GM23248 (cell line): Measurements from ENCODE around the gene PCCB. TPM values are rescaled to one million over a fixed set of nuclear protein-coding genes. Genes with fewer than 3 reads are reported as not detected.
A peak's percentile ranks its signal among the peaks of the same experiment; 100 is the strongest.

ENCODE experiments used
- DNase-seq: peaks from one replicate; pipeline ENCODE4 v3.0.0-alpha.2; 2015
- H2AFZ ChIP-seq: fragments of 200-600 bp; sonication (generic); 2 replicates; pipeline ENCODE4 v1.6.1; 2016; ENCODE audit warnings: antibody characterized with exemption
- H3F3A ChIP-seq: fragments of 200-600 bp; sonication (generic); 2 replicates; pipeline ENCODE4 v1.6.1; 2016; ENCODE audit warnings: mild to moderate bottlenecking, antibody characterized with exemption, mixed run types; ENCODE audit not compliant: insufficient read depth
- H3K27ac ChIP-seq: fragments of 200-600 bp; sonication (generic); 2 replicates; pipeline ENCODE4 v1.5.1; 2016; ENCODE audit warnings: mild to moderate bottlenecking
- H3K27me3 ChIP-seq: fragments of 200-600 bp; sonication (generic); replicated peaks from 2 replicates; pipeline ENCODE4 v1.6.1; 2016; ENCODE audit warnings: mild to moderate bottlenecking; ENCODE audit not compliant: insufficient read depth
- H3K36me3 ChIP-seq: fragments of 200-600 bp; sonication (generic); 2 replicates; pipeline ENCODE4 v1.6.1; 2016; ENCODE audit warnings: low read depth, mild to moderate bottlenecking
- H3K4me1 ChIP-seq: fragments of 200-600 bp; sonication (generic); 2 replicates; pipeline ENCODE4 v1.6.1; 2016; ENCODE audit warnings: mild to moderate bottlenecking; ENCODE audit not compliant: insufficient read depth
- H3K4me2 ChIP-seq: fragments of 200-600 bp; sonication (generic); one replicate; pipeline ENCODE4 v1.6.1; 2016; ENCODE audit warnings: mild to moderate bottlenecking; ENCODE audit not compliant: unreplicated experiment
- H3K4me3 ChIP-seq: fragments of 200-600 bp; sonication (generic); 2 replicates; pipeline ENCODE4 v1.5.1; 2016; ENCODE audit warnings: mild to moderate bottlenecking
- H3K79me2 ChIP-seq: fragments of 200-600 bp; sonication (generic); 2 replicates; pipeline ENCODE4 v1.6.1; 2016; ENCODE audit warnings: mild to moderate bottlenecking; ENCODE audit not compliant: insufficient read depth
- H3K9ac ChIP-seq: fragments of 200-600 bp; sonication (generic); 2 replicates; pipeline ENCODE4 v1.6.1; 2016; ENCODE audit warnings: mild to moderate bottlenecking
- H3K9me2 ChIP-seq: fragments of 200-600 bp; sonication (generic); 2 replicates; pipeline ENCODE4 v1.6.1; 2016; ENCODE audit warnings: mixed run types, mild to moderate bottlenecking, moderate library complexity; ENCODE audit not compliant: insufficient read depth
- H3K9me3 ChIP-seq: fragments of 200-600 bp; sonication (generic); one replicate; pipeline ENCODE4 v1.6.1; 2017; ENCODE audit warnings: low read depth
- H4K20me1 ChIP-seq: fragments of 200-600 bp; sonication (generic); 2 replicates; pipeline ENCODE4 v1.6.0; 2016; ENCODE audit not compliant: insufficient read depth
- EZH2 ChIP-seq: fragments of 200-600 bp; sonication (generic); IDR thresholded peaks from 2 replicates; pipeline ENCODE4 v1.6.1; 2018; ENCODE audit warnings: antibody characterized with exemption, mild to moderate bottlenecking; ENCODE audit not compliant: insufficient read depth, poor library complexity, severe bottlenecking
- EZH2phosphoT487 ChIP-seq: fragments of 200-600 bp; sonication (generic); IDR thresholded peaks from 2 replicates; pipeline ENCODE4 v1.6.1; 2018; ENCODE audit warnings: antibody characterized with exemption, moderate library complexity, mild to moderate bottlenecking, low read depth; ENCODE audit not compliant: insufficient read depth
- WGBS, 2 experiments: methylation state at CpG; one replicate each; pipeline ENCODE4 v1.1.6; 2015 to 2017; ENCODE audit warnings: low lambda C conversion rate in 2 of 2, low coverage in 1 of 2; ENCODE audit errors: missing lambda C conversion rate in 2 of 2; 5-methylcytosine and 5-hydroxymethylcytosine counted together
- in situ Hi-C: fragments of 300-500 bp; cut with MboI; formaldehyde crosslinking; loops from 2 replicates; pipeline ENCODE4 v1.15.0; 2020
- polyA plus RNA-seq: library from polyadenylated mRNA; unstranded; fragments of >200 nt; fragmentation: Nextera tagmentation; extraction: Ambion mirVana; gene quantifications from 2 replicates; pipeline ENCODE4 v1.2.1, GENCODE V29; 2016
- total RNA-seq: library from RNA; depleted of rRNA; stranded (reverse); fragments of >200 nt; shearing (Covaris generic); gene quantifications from 2 replicates; pipeline ENCODE4 v1.2.3, GENCODE V29; 2014

PCCB gene
- total and polyA plus RNA-seq, 2 experiments from 2014 or later, result 35.8 to 38.9 TPM

DNA sequence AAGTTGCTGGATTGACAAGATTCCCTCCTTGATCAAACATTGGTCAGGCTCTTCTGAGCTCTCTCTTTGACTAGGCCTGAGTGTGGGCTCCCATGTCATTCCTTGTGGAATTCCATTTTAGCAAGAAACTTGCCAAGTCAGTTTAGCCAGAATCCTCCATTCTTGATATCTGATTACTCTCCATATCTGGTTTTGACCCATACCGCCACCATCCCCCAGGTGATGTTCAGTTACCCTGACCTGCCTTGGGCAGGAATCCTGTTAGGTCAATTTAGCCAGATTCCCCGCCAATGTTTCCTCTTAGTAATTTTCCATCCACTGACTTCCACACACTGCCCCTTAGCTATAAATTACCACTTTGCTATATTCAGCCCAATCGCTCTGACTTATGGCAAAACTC lies 1.0 kb upstream of the PCCB start:
- DNase-seq, result no peak
- Histone ChIP-seq H3K9me3 (no peaks in the 10 kb centered on the region), H3K9ac (no peak overlapping the region), H3K79me2 (peaks cover 30% of the 10 kb centered on the region), H2AFZ (peak overlapping the region; percentile 22; the same call in 1 of the 2 replicates), H4K20me1 (no peaks in the 10 kb centered on the region), H3K4me1 (peaks cover 4% of the 10 kb centered on the region), H3K4me3 (no peak overlapping the region), H3K4me2 (no peak overlapping the region), H3K27me3 (no peaks in the 10 kb centered on the region), H3K36me3 (no peaks in the 10 kb centered on the region), H3F3A (0 out of 2 replicates have a peak, but pooled peaks cover 9% of the 10 kb centered on the region), H3K27ac (no peak overlapping the region), H3K9me2 (no peaks in the 10 kb centered on the region)
- 83 to 89% methylated on average over 3 of the region's 3 CpGs for WGBS, 2 experiments
- in situ Hi-C loops, result no loop called here
- no peak for TF ChIP-seq EZH2phosphoT487
- TF ChIP-seq EZH2, result no peak

DNA sequence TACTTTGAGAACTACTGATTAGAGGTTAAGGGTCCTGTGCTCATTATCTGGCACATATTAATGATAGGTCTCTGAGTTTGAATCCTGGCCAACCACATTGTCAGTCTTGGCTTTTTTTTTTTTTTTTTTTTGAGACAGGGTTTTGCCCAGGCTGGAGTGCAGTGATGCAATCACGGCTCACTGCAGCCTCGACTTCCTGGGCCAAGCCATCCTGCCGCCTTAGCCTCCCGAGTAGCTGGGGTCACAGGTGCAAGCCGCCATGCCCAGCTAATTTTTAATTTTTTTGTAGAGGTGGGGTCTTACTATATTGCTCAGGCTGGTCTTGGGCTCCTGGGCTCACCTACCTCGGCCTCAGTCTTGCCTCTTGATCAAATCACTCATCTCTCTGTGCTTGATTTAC lies 547 bp upstream of the PCCB start:
- H3K79me2 ChIP-seq, result peaks cover 32% of the 10 kb centered on the region
- in situ Hi-C loops, result no loop called here
- no peaks in the 10 kb centered on the region for H3K36me3 ChIP-seq
- H3K27ac ChIP-seq, result peak overlapping the region; percentile 75; the same call in 1 of the 2 replicates
- H3K4me3 ChIP-seq, result peak overlapping the region; percentile 74
- H3K9me3 ChIP-seq, result no peaks in the 10 kb centered on the region
- H3K4me1 ChIP-seq, result peaks cover 4% of the 10 kb centered on the region
- H3K27me3 ChIP-seq, result no peaks in the 10 kb centered on the region
- no peak for DNase-seq
- 0 out of 2 replicates have a peak, but pooled peaks cover 9% of the 10 kb centered on the region for H3F3A ChIP-seq
- peak overlapping the region; percentile 59 for H3K4me2 ChIP-seq
- H4K20me1 ChIP-seq, result no peaks in the 10 kb centered on the region
- peak overlapping the region; percentile 83 for H2AFZ ChIP-seq
- peak overlapping the region; percentile 78 for H3K9ac ChIP-seq
- TF ChIP-seq EZH2phosphoT487, result no peak
- TF ChIP-seq EZH2, result no peak
- H3K9me2 ChIP-seq, result no peaks in the 10 kb centered on the region
- 71 to 87% methylated on average over 6 of the region's 6 CpGs for WGBS, 2 experiments

GRCh38 chr3:136250903-136251460 lies 842 bp downstream of the PCCB start:
- no peak for TF ChIP-seq EZH2phosphoT487
- TF ChIP-seq EZH2, result no peak
- Histone ChIP-seq H3K4me3 (peak overlapping the region; percentile 74), H2AFZ (peak overlapping the region; percentile 83), H3K4me1 (peaks cover 4% of the 10 kb centered on the region), H3F3A (0 out of 2 replicates have a peak, but pooled peaks cover 9% of the 10 kb centered on the region), H3K27me3 (no peaks in the 10 kb centered on the region), H3K9me2 (no peaks in the 10 kb centered on the region), H3K4me2 (peak overlapping the region; percentile 77), H3K27ac (peak overlapping the region; percentile 75), H3K36me3 (no peaks in the 10 kb centered on the region), H3K9ac (peak overlapping the region; percentile 78), H4K20me1 (no peaks in the 10 kb centered on the region), H3K9me3 (no peaks in the 10 kb centered on the region), H3K79me2 (peaks cover 32% of the 10 kb centered on the region)
- 3 to 6% methylated on average over 18 of the region's 18 CpGs for WGBS, 2 experiments
- in situ Hi-C loops, result loop anchor here (10.0 kb wide), 1 partner anchor 166 kb away; no protein-coding TSS in a partner anchor
- DNase-seq, result peak; percentile 75

GRCh38 chr3:136251511-136251910 lies 1.4 kb downstream of the PCCB start:
- Histone ChIP-seq H3F3A (0 out of 2 replicates have a peak, but pooled peaks cover 9% of the 10 kb centered on the region), H3K4me3 (peak overlapping the region; percentile 74), H3K27me3 (no peaks in the 10 kb centered on the region), H2AFZ (peak overlapping the region; percentile 83), H3K9me3 (no peaks in the 10 kb centered on the region), H3K79me2 (peaks cover 32% of the 10 kb centered on the region), H3K4me2 (peak overlapping the region; percentile 77), H3K4me1 (peaks cover 4% of the 10 kb centered on the region), H4K20me1 (no peaks in the 10 kb centered on the region), H3K27ac (peak overlapping the region; percentile 75; the same call in 1 of the 2 replicates), H3K9me2 (no peaks in the 10 kb centered on the region), H3K9ac (peak overlapping the region; percentile 78), H3K36me3 (no peaks in the 10 kb centered on the region)
- peak; percentile 22 for DNase-seq
- in situ Hi-C loops, result loop anchor here (10.0 kb wide), 1 partner anchor 167 kb away; no protein-coding TSS in a partner anchor
- 61 to 66% methylated on average over 3 of the region's 3 CpGs for WGBS, 2 experiments
- TF ChIP-seq EZH2phosphoT487, result no peak
- no peak for TF ChIP-seq EZH2
